Neural progenitor cell (in vitro differentiated cells): ENCODE data around the gene BACE2.

Experiments
- EZH2 ChIP-seq: fragments of 200-600 bp; sonication (generic); IDR thresholded peaks from 2 replicates; pipeline ENCODE4 v1.6.1; 2017; ENCODE audit warnings: antibody characterized with exemption, mild to moderate bottlenecking, moderate library complexity
- EZH2phosphoT487 ChIP-seq: fragments of 200-600 bp; sonication (generic); IDR thresholded peaks from 2 replicates; pipeline ENCODE4 v1.6.1; 2017; ENCODE audit warnings: antibody characterized with exemption
- TF ChIP-seq, protein P1 (sequence below): fragments of 200-600 bp; sonication (generic); IDR thresholded peaks from 2 replicates; pipeline ENCODE4 v1.5.1; 2017; ENCODE audit warnings: antibody characterized with exemption, mild to moderate bottlenecking

GRCh38 chr21:41201385-41201784, 33.4 kb downstream of the BACE2 start:
- TF ChIP-seq, protein P1, sequence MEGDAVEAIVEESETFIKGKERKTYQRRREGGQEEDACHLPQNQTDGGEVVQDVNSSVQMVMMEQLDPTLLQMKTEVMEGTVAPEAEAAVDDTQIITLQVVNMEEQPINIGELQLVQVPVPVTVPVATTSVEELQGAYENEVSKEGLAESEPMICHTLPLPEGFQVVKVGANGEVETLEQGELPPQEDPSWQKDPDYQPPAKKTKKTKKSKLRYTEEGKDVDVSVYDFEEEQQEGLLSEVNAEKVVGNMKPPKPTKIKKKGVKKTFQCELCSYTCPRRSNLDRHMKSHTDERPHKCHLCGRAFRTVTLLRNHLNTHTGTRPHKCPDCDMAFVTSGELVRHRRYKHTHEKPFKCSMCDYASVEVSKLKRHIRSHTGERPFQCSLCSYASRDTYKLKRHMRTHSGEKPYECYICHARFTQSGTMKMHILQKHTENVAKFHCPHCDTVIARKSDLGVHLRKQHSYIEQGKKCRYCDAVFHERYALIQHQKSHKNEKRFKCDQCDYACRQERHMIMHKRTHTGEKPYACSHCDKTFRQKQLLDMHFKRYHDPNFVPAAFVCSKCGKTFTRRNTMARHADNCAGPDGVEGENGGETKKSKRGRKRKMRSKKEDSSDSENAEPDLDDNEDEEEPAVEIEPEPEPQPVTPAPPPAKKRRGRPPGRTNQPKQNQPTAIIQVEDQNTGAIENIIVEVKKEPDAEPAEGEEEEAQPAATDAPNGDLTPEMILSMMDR: no peak
- TF ChIP-seq EZH2: no peak
- no peak for TF ChIP-seq EZH2phosphoT487
